IPS-NIHi7 (cell line): ENCODE results near the gene GPRC5C.

ENCODE experiments used
- DNase-seq: peaks from one replicate; pipeline ENCODE4 v3.0.0; 2012; ENCODE audit warnings: mixed read lengths; ENCODE audit errors: extremely low spot score

Gene GPRC5C

GRCh38 chr17:74433421-74434121 lies 1.7 kb downstream of the GPRC5C start:
- peak; percentile 59 for DNase-seq

- no peak for DNase-seq
Observed at GRCh38 chr17:74435775-74436359, 4.0 kb downstream of the GPRC5C start.

GRCh38 chr17:74437702-74438101 lies 5.8 kb downstream of the GPRC5C start:
- peak; percentile 63 for DNase-seq

- DNase-seq = no peak
Observed at GRCh38 chr17:74439691-74440567, 8.0 kb downstream of the GPRC5C start.

- no peak for DNase-seq
Observed at GRCh38 chr17:74441537-74441936, 9.6 kb downstream of the GPRC5C start.

GRCh38 chr17:74442291-74442669 lies 10.4 kb downstream of the GPRC5C start:
- DNase-seq = no peak

- peak; percentile 69 for DNase-seq
Observed at GRCh38 chr17:74442670-74443515, 11.0 kb downstream of the GPRC5C start.

- DNase-seq = no peak
Observed at GRCh38 chr17:74443516-74444296, 11.8 kb downstream of the GPRC5C start.

GRCh38 chr17:74444406-74444805 lies 12.5 kb downstream of the GPRC5C start:
- DNase-seq = no peak

GRCh38 chr17:74445158-74445557 lies 13.3 kb downstream of the GPRC5C start:
- DNase-seq = no peak

GRCh38 chr17:74446551-74447500 lies 14.9 kb downstream of the GPRC5C start:
- DNase-seq = no peak

GRCh38 chr17:74447628-74448159 lies 15.8 kb downstream of the GPRC5C start:
- no peak for DNase-seq

- DNase-seq = no peak
Observed at GRCh38 chr17:74448756-74449155, 16.9 kb downstream of the GPRC5C start.

GRCh38 chr17:74449306-74449705 lies 17.4 kb downstream of the GPRC5C start:
- DNase-seq = no peak

- DNase-seq = no peak
Observed at GRCh38 chr17:74449773-74450172, 17.9 kb downstream of the GPRC5C start.

GRCh38 chr17:74450231-74450630 lies 18.3 kb downstream of the GPRC5C start:
- DNase-seq = no peak

- DNase-seq = no peak
Observed at GRCh38 chr17:74450925-74451403, 19.1 kb downstream of the GPRC5C start.

- no peak for DNase-seq
Observed at GRCh38 chr17:74451557-74451956, 19.7 kb downstream of the GPRC5C start.
